ENCODE data around the gene PIP5K1A. TPM values are rescaled to one million over a fixed set of nuclear protein-coding genes. Genes with fewer than 3 reads are reported as not detected.
A peak's percentile ranks its signal among the peaks of the same experiment; 100 is the strongest.

Gene PIP5K1A
- total and polyA plus RNA-seq, 9 of the 15 experiments (the other 6 are each of a cell fraction or from before 2014, with no cell fraction given), result 1.9 to 42.4 (median 18.8) TPM

GRCh38 chr1:151165738-151166504 lies 32.4 kb upstream of the PIP5K1A start, which contains the start of the genes LYSMD1 and SCNM1 (continued):
- peak; percentile 75; the same call in 1 of the 2 replicates for TF ChIP-seq RNF2 (IDR thresholded peaks at IDR 0.05)
- no peak for TF ChIP-seq TCFL5 (CRISPR knock-in tag; conservative IDR thresholded peaks at IDR 0.05)
- TF ChIP-seq THRA (IDR thresholded peaks at IDR 0.05), result no peak
- no peak for TF ChIP-seq ZNF354B (CRISPR knock-in tag; IDR thresholded peaks at IDR 0.05)
- TF ChIP-seq MTA1 (IDR thresholded peaks at IDR 0.05; ENCODE audit: borderline replicate concordance), result no peak; the same call in 1 of the 2 replicates
- no peak for TF ChIP-seq RHOXF2B (CRISPR knock-in tag; conservative IDR thresholded peaks at IDR 0.05)
- TF ChIP-seq TEAD4 (IDR thresholded peaks at IDR 0.05; ENCODE audit: low read length), result peak; percentile 58; the same call in 1 of the 2 replicates
- TF ChIP-seq TEAD4 (CRISPR knock-in tag; IDR thresholded peaks at IDR 0.05; ENCODE audit: borderline replicate concordance), result no peak
- TF ChIP-seq ZNF436 (CRISPR knock-in tag; IDR thresholded peaks at IDR 0.05), result no peak
- TF ChIP-seq MYBL2 (IDR thresholded peaks at IDR 0.05; ENCODE audit: low read depth), result no peak
- TF ChIP-seq MYBL2 (CRISPR knock-in tag; IDR thresholded peaks at IDR 0.05; ENCODE audit: borderline replicate concordance), result no peak
- peak; percentile 57 for TF ChIP-seq MEIS2 (IDR thresholded peaks at IDR 0.05; ENCODE audit: partially characterized antibody)
- no peak for TF ChIP-seq CSDE1 (IDR thresholded peaks at IDR 0.05)
- TF ChIP-seq ZNF584 (CRISPR knock-in tag; IDR thresholded peaks at IDR 0.05; ENCODE audit: low read depth), result peak; percentile 81; the same call in 1 of the 2 replicates
- peak; percentile 33; the same call in 1 of the 2 replicates for TF ChIP-seq CHD2 (IDR thresholded peaks at IDR 0.05; ENCODE audit: low read depth, low read length)
- no peak for TF ChIP-seq RBM34 (IDR thresholded peaks at IDR 0.05; ENCODE audit: borderline replicate concordance, insufficient read depth, low read length)
- TF ChIP-seq CREB1 (IDR thresholded peaks at IDR 0.05), result peak; percentile 78
- TF ChIP-seq CREB1 (CRISPR knock-in tag; IDR thresholded peaks at IDR 0.05), result peak; percentile 86
- TF ChIP-seq U2AF2 (optimal IDR thresholded peaks at IDR 0.05; ENCODE audit: low read depth, low read length), result no peak
- no peak for TF ChIP-seq LARP7 (IDR thresholded peaks at IDR 0.05)
- TF ChIP-seq FIP1L1 (IDR thresholded peaks at IDR 0.05; ENCODE audit: low read depth, low read length, poor library complexity, severe bottlenecking), result no peak
- TF ChIP-seq HMG20B (CRISPR knock-in tag; IDR thresholded peaks at IDR 0.05), result no peak
- TF ChIP-seq ZNF165 (CRISPR knock-in tag; IDR thresholded peaks at IDR 0.05; ENCODE audit: borderline replicate concordance), result no peak
- no peak for TF ChIP-seq RBM25 (IDR thresholded peaks at IDR 0.05; ENCODE audit: low read depth, low read length, severe bottlenecking)
- no peak for TF ChIP-seq ZNF449 (CRISPR knock-in tag; IDR thresholded peaks at IDR 0.05)
- no peak for TF ChIP-seq ARID3B (CRISPR knock-in tag; IDR thresholded peaks at IDR 0.05; ENCODE audit: borderline replicate concordance)

Data from K562 (cell line).